Measurements from ENCODE around the gene ARHGEF40. TPM values are rescaled to one million over a fixed set of nuclear protein-coding genes. Genes with fewer than 3 reads are reported as not detected.

ARHGEF40 gene
- total RNA-seq, 4 donors from 2014 or later, result 14.4 to 22.8 (median 17.6) TPM

DNA sequence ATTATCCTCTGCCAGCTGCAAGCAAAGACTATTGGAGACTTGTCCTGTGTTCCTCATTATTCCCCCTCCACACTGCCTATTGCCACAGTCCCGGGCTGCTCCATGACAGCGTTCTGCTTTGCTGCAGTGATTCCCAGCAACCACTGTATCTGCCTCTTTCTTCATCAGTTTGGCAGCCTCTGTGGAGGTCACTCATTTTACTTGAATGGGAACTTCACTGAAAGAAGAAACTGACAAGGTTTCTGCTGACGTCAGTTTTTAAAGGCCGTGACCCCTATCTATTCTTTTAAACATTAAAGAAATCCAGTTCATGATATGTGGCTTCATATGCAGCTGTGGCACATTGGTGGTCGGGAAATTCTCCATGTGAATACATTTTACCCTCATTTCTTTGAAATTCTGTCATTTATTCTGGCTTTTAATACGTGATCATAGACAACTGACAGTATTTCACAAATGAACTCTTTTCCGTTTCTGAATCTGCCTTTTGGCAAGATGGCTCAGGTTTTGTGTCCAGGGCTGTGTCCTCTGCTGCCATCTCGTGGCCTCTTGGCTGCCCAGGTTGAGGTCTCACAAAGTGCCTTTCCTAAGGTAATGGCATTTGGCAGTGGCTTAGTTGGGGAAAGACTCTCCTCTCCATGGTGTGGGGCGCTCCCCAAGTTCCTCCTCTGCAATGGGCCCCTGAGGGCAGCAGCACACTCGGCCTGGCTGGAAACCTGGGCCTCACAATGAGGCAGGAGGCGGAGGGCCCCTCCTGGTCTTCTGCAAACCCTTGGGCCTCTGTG, 36.6 kb downstream of the ARHGEF40 start:
- peaks cover 65% of the 10 kb centered on the region for H3K4me1 ChIP-seq

DNA sequence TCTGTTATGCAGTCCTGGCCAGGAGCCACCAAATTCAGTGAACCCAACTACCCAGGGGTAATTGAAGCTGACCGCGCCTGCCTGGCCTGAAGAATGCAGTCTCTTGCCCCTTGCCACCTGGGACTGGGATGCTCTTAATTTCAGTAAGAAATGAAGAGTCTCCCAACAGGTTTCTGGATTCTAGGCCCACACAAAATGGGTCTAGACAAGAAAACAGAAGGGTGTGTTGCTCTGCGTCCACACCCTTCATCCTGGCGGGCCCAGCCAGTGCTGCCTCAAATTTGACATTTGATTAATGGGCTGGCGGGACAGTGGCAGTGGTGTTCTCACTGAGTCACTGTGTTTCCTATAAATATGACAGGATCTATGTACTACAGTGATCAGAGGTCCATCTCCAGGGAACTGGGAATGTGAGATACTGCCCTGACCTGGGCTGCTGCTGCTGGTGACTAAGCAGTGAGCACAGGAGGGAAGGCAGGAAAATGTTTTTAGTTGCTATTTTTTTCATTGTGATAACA, 37.2 kb downstream of the ARHGEF40 start:
- no peaks in the 10 kb centered on the region for H3K36me3 ChIP-seq
- H3K4me3 ChIP-seq, result no peak overlapping the region
- no peaks in the 10 kb centered on the region for H3K9me3 ChIP-seq
- 35% methylated on average over 5 of the region's 5 CpGs for WGBS
- H3K4me1 ChIP-seq, result peaks cover 59% of the 10 kb centered on the region
- peak overlapping the region; percentile 97 for H3K27ac ChIP-seq
- no peak for TF ChIP-seq POLR2AphosphoS5 (IDR thresholded peaks at IDR 0.05)
- H3K27me3 ChIP-seq, result no peaks in the 10 kb centered on the region
- peak in 1 of 2 donors; percentile 76 for DNase-seq (ENCODE audit: low spot score in 2 of 2)

More for the DNA sequence above, 36.6 kb downstream of the ARHGEF40 start:
- peak in 1 of 2 donors; percentile 88 for DNase-seq (ENCODE audit: low spot score in 2 of 2)
- WGBS, result 3% methylated on average over 8 of the region's 11 CpGs
- no peaks in the 10 kb centered on the region for H3K9me3 ChIP-seq
- H3K27ac ChIP-seq, result peak overlapping the region; percentile 97
- H3K4me3 ChIP-seq, result no peak overlapping the region
- TF ChIP-seq EP300 (IDR thresholded peaks at IDR 0.05) (no peak), POLR2AphosphoS5 (IDR thresholded peaks at IDR 0.05) (peak in 1 of 3 donors; percentile 11), POLR2A (IDR thresholded peaks at IDR 0.05) (no peak)
- TF ChIP-seq, protein P1, sequence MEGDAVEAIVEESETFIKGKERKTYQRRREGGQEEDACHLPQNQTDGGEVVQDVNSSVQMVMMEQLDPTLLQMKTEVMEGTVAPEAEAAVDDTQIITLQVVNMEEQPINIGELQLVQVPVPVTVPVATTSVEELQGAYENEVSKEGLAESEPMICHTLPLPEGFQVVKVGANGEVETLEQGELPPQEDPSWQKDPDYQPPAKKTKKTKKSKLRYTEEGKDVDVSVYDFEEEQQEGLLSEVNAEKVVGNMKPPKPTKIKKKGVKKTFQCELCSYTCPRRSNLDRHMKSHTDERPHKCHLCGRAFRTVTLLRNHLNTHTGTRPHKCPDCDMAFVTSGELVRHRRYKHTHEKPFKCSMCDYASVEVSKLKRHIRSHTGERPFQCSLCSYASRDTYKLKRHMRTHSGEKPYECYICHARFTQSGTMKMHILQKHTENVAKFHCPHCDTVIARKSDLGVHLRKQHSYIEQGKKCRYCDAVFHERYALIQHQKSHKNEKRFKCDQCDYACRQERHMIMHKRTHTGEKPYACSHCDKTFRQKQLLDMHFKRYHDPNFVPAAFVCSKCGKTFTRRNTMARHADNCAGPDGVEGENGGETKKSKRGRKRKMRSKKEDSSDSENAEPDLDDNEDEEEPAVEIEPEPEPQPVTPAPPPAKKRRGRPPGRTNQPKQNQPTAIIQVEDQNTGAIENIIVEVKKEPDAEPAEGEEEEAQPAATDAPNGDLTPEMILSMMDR (IDR thresholded peaks at IDR 0.05), result peak; percentile 25 to 90
- no peaks in the 10 kb centered on the region for H3K36me3 ChIP-seq
- no peaks in the 10 kb centered on the region for H3K27me3 ChIP-seq

DNA sequence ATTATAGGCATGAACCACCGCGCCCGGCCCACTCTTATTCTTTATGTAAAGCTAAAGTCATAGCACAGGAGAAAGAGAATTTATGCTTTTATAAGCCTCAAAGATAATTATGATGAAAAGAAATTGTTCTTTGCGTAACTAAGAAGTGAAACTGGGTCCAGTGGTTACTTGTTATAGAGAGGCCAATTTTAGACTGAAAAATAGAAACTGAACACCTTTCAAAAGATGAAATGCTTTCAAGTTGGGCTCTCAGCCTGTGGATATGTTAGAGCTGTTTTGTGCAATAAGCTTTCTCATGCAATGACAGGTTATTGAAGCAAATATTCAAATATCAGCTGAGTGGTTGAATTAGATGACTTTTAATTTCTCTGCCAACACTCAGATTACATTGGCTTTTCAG, 38.7 kb downstream of the ARHGEF40 start:
- H3K27ac ChIP-seq, result no peak overlapping the region
- WGBS, result 91% methylated on average over 4 of the region's 4 CpGs
- H3K4me1 ChIP-seq, result peaks cover 54% of the 10 kb centered on the region
- peak in 1 of 2 donors; percentile 50 for DNase-seq (ENCODE audit: low spot score in 2 of 2)
- H3K36me3 ChIP-seq, result no peaks in the 10 kb centered on the region
- no peaks in the 10 kb centered on the region for H3K9me3 ChIP-seq
- H3K4me3 ChIP-seq, result no peak overlapping the region
- TF ChIP-seq POLR2A (IDR thresholded peaks at IDR 0.05) (no peak), POLR2AphosphoS5 (IDR thresholded peaks at IDR 0.05) (no peak), EP300 (IDR thresholded peaks at IDR 0.05) (no peak)
- TF ChIP-seq, protein P1 (IDR thresholded peaks at IDR 0.05), result no peak
- H3K27me3 ChIP-seq, result no peaks in the 10 kb centered on the region

DNA sequence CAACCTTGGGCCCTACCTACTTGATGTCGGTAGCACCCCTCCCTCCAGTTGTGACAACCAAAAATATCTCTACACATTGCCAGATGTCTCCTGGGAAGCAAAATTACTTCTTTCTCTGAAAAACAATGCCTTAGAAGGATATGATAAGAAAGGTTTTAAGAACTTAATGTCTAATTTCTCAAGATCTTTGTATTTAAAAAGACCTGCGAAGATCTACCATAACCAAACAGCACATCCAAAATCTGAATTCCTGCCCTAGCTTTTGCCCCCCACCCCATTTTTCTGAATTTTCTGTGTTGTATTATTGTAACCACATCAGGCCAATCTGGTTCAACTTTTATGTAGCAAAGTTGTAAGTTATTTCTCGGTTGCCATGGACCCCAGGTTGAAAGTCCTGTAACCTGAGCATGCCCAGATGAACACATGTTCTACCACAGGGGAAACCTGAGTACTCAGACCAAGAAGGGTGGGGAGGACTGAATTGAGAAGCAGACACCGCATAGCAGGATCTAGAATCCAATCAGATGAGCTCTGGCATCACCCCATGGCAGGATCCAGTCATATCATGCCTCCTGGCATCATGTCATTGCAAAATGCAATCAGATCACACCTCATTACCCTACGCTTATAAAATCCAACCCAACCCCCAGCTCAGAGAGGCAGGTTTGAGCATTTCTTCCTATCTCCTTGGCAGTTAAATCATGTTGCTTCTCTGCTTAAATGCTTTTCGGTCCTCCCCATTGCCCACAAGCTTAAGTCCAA, 39.5 kb downstream of the ARHGEF40 start:
- Histone ChIP-seq H3K4me1 (peaks cover 50% of the 10 kb centered on the region), H3K27ac (peak overlapping the region; percentile 44), H3K36me3 (no peaks in the 10 kb centered on the region), H3K27me3 (no peaks in the 10 kb centered on the region), H3K9me3 (no peaks in the 10 kb centered on the region), H3K4me3 (no peak overlapping the region)
- peak in 1 of 2 donors; percentile 9 for DNase-seq (ENCODE audit: low spot score in 2 of 2)
- no peak for TF ChIP-seq POLR2A (IDR thresholded peaks at IDR 0.05)
- TF ChIP-seq EP300 (IDR thresholded peaks at IDR 0.05), result no peak
- TF ChIP-seq POLR2AphosphoS5 (IDR thresholded peaks at IDR 0.05), result no peak
- TF ChIP-seq, protein P1 (IDR thresholded peaks at IDR 0.05), result no peak
- 50% methylated on average over 6 of the region's 6 CpGs for WGBS

DNA sequence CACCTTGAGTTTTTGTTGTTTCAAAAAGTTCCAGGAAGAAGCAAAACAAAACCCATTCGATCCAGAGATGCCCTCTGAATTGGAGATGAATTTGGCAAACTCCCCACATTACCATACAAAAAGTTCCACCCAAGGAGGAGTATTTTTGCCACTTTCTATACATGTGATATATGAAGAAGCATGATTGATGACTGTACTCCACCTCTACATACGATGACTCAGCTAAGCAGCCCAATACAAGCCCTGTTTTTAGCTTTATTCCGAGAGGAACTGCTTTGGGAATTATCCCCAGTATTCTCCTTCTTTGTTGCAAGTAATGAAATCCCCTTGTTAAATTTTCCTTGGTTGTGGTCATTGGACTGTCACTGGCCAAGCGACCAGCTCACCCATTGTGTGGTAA, 42.2 kb downstream of the ARHGEF40 start:
- Histone ChIP-seq H3K27ac (no peak overlapping the region), H3K27me3 (no peaks in the 10 kb centered on the region), H3K4me1 (peaks cover 23% of the 10 kb centered on the region), H3K4me3 (no peak overlapping the region), H3K9me3 (no peaks in the 10 kb centered on the region), H3K36me3 (no peaks in the 10 kb centered on the region)
- WGBS, result 51% methylated on average over 4 of the region's 4 CpGs
- TF ChIP-seq EP300 (IDR thresholded peaks at IDR 0.05), result no peak
- TF ChIP-seq, protein P1 (IDR thresholded peaks at IDR 0.05), result no peak
- no peak for TF ChIP-seq POLR2A (IDR thresholded peaks at IDR 0.05)
- TF ChIP-seq POLR2AphosphoS5 (IDR thresholded peaks at IDR 0.05), result no peak
- no peak for DNase-seq (ENCODE audit: low spot score in 2 of 2)
